Nephron (organoid): ENCODE measurements around the gene PIK3R1.
A peak's percentile ranks its signal among the peaks of the same experiment; 100 is the strongest.

Source experiments
- H3K27ac Mint-ChIP-seq, 3 experiments: 2 replicates each; pipeline ENCODE4 v1.8.0; 2020; ENCODE audit warnings: mixed read lengths in 3 of 3, mild to moderate bottlenecking in 2 of 3, moderate library complexity in 1 of 3
- H3K27me3 Mint-ChIP-seq: 2 replicates; pipeline ENCODE4 v1.8.0; 2021; ENCODE audit warnings: low read depth, mild to moderate bottlenecking, moderate library complexity, mixed read lengths
- H3K36me3 Mint-ChIP-seq: 2 replicates; pipeline ENCODE4 v1.8.0; 2020; ENCODE audit warnings: low read depth, mixed read lengths
- H3K4me1 Mint-ChIP-seq: 2 replicates; pipeline ENCODE4 v1.8.0; 2020; ENCODE audit warnings: mixed read lengths
- H3K4me3 Mint-ChIP-seq, 3 experiments: 2 replicates each; pipeline ENCODE4 v1.8.0; 2020; ENCODE audit warnings: mild to moderate bottlenecking in 3 of 3, mixed read lengths in 3 of 3, moderate library complexity in 2 of 3
- H3K9me3 Mint-ChIP-seq: 2 replicates; pipeline ENCODE4 v1.8.0; 2020; ENCODE audit warnings: mixed read lengths
- CTCF ChIP-seq, 3 experiments: fragments of 200-600 bp; sonication (generic); IDR thresholded peaks; one replicate each; pipeline ENCODE4 v1.5.0; 2021; ENCODE audit warnings: antibody characterized with exemption in 3 of 3; ENCODE audit not compliant: unreplicated experiment in 3 of 3

Gene PIK3R1

GRCh38 chr5:68319706-68320412, 104.3 kb downstream of the PIK3R1 start:
- Mint-ChIP-seq H3K9me3 (peaks cover 11% of the 10 kb centered on the region), H3K27ac (peak overlapping the region; percentile 19 to 35 (median 27)), H3K4me1 (peaks cover 12% of the 10 kb centered on the region), H3K4me3 (no peak overlapping the region), H3K36me3 (peaks cover 4% of the 10 kb centered on the region), H3K27me3 (no peaks in the 10 kb centered on the region)
- TF ChIP-seq CTCF (IDR thresholded peaks at IDR 0.05; ENCODE audit: unreplicated experiment in 3 of 3) = no peak

GRCh38 chr5:68320413-68320986, 104.9 kb downstream of the PIK3R1 start:
- peaks cover 12% of the 10 kb centered on the region for H3K4me1 Mint-ChIP-seq
- H3K9me3 Mint-ChIP-seq = peaks cover 11% of the 10 kb centered on the region
- no peak for TF ChIP-seq CTCF (IDR thresholded peaks at IDR 0.05; ENCODE audit: unreplicated experiment in 3 of 3)
- H3K27me3 Mint-ChIP-seq = no peaks in the 10 kb centered on the region
- H3K4me3 Mint-ChIP-seq = no peak overlapping the region
- H3K36me3 Mint-ChIP-seq = peaks cover 5% of the 10 kb centered on the region
- H3K27ac Mint-ChIP-seq = no peak overlapping the region

- peaks cover 5% of the 10 kb centered on the region for H3K9me3 Mint-ChIP-seq
- peaks cover 6% of the 10 kb centered on the region for H3K4me1 Mint-ChIP-seq
- TF ChIP-seq CTCF (IDR thresholded peaks at IDR 0.05; ENCODE audit: unreplicated experiment in 3 of 3) = no peak
- peak overlapping the region in 1 of 3 experiments; percentile 13 for H3K27ac Mint-ChIP-seq
- peaks cover 5% of the 10 kb centered on the region for H3K36me3 Mint-ChIP-seq
- peaks cover 5% of the 10 kb centered on the region for H3K27me3 Mint-ChIP-seq
- H3K4me3 Mint-ChIP-seq = no peak overlapping the region
Measured at GRCh38 chr5:68325065-68325580, 109.6 kb downstream of the PIK3R1 start.

GRCh38 chr5:68329554-68330255, 114.1 kb downstream of the PIK3R1 start:
- H3K27ac Mint-ChIP-seq = no peak overlapping the region
- TF ChIP-seq CTCF (IDR thresholded peaks at IDR 0.05; ENCODE audit: unreplicated experiment in 3 of 3) = no peak
- peaks cover 2% of the 10 kb centered on the region for H3K36me3 Mint-ChIP-seq
- peaks cover 5% of the 10 kb centered on the region for H3K27me3 Mint-ChIP-seq
- peaks cover 2% of the 10 kb centered on the region for H3K9me3 Mint-ChIP-seq
- no peak overlapping the region for H3K4me3 Mint-ChIP-seq
- peaks cover 20% of the 10 kb centered on the region for H3K4me1 Mint-ChIP-seq

GRCh38 chr5:68330574-68330973, 115.0 kb downstream of the PIK3R1 start:
- TF ChIP-seq CTCF (IDR thresholded peaks at IDR 0.05; ENCODE audit: unreplicated experiment in 3 of 3) = no peak
- H3K27ac Mint-ChIP-seq = peak overlapping the region; percentile 57 to 88 (median 86)
- H3K27me3 Mint-ChIP-seq = peaks cover 5% of the 10 kb centered on the region
- H3K9me3 Mint-ChIP-seq = peaks cover 1% of the 10 kb centered on the region
- no peak overlapping the region for H3K4me3 Mint-ChIP-seq
- no peaks in the 10 kb centered on the region for H3K36me3 Mint-ChIP-seq
- H3K4me1 Mint-ChIP-seq = peaks cover 20% of the 10 kb centered on the region
